ENCODE measurements around the gene ANKRD29.

Gene ANKRD29

DNA sequence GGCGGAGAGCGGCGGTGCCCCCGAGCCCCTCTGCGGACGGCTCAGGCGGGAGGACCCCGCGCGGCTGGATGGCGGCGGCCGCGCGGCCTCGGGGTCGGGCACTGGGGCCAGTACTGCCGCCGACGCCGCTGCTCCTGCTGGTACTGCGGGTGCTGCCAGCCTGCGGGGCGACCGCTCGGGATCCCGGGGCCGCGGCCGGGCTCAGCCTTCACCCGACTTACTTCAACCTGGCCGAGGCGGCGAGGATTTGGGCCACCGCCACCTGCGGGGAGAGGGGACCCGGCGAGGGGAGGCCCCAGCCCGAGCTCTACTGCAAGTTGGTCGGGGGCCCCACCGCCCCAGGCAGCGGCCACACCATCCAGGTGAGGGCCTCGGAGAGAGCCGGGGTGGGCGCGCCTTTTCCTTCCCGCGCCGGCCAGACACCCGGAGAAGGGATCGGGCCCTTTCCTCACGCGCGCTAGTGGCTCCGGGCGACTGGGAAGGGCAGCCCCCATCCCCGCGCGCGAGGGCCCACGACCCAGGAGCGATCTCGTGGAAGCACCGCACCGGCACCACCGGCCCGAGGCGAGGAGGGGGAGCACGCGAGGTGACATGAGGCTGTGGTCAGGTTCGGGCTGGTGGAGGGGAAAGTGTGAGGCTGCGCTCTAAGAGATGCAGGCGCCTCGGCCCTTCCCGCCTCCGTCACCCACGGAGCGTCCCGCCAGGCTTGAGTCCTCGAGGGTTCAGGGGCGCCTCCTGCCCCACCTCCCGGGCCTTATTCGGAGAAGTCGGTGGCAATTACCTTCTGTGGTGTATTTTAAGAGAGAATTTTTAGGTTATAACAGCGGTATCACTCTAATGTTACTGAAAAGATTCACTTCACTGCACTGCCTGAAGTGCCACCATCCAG is 27.1 kb upstream of the ANKRD29 start:
- no peak for TF ChIP-seq EZH2phosphoT487 (IDR thresholded peaks at IDR 0.05; ENCODE audit: borderline replicate concordance)
- TF ChIP-seq, protein P1, sequence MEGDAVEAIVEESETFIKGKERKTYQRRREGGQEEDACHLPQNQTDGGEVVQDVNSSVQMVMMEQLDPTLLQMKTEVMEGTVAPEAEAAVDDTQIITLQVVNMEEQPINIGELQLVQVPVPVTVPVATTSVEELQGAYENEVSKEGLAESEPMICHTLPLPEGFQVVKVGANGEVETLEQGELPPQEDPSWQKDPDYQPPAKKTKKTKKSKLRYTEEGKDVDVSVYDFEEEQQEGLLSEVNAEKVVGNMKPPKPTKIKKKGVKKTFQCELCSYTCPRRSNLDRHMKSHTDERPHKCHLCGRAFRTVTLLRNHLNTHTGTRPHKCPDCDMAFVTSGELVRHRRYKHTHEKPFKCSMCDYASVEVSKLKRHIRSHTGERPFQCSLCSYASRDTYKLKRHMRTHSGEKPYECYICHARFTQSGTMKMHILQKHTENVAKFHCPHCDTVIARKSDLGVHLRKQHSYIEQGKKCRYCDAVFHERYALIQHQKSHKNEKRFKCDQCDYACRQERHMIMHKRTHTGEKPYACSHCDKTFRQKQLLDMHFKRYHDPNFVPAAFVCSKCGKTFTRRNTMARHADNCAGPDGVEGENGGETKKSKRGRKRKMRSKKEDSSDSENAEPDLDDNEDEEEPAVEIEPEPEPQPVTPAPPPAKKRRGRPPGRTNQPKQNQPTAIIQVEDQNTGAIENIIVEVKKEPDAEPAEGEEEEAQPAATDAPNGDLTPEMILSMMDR (conservative IDR thresholded peaks at IDR 0.05; ENCODE audit: low read length), result no peak
- no peaks in the 10 kb centered on the region for H3K27me3 ChIP-seq (ENCODE audit: insufficient read depth, low read length, poor library complexity, severe bottlenecking)
- H3K9me3 ChIP-seq (ENCODE audit: insufficient read depth, low read depth, low read length), result no peaks in the 10 kb centered on the region
- H3K4me1 ChIP-seq (ENCODE audit: insufficient read depth, low read length, poor library complexity, severe bottlenecking), result peaks cover 6% of the 10 kb centered on the region
- no peaks in the 10 kb centered on the region for H3K79me2 ChIP-seq (ENCODE audit: insufficient read depth, low read length)
- H3K9ac ChIP-seq (ENCODE audit: low read depth, low read length, poor library complexity, severe bottlenecking), result no peak overlapping the region
- no peaks in the 10 kb centered on the region for H3K36me3 ChIP-seq (ENCODE audit: insufficient read depth, low read length)
- no peaks in the 10 kb centered on the region for H3F3A ChIP-seq (ENCODE audit: low read depth)
- H4K20me1 ChIP-seq (ENCODE audit: insufficient read depth, low read length, poor library complexity, severe bottlenecking), result no peaks in the 10 kb centered on the region
- no peaks in the 10 kb centered on the region for H3K9me2 ChIP-seq (replicated peaks; ENCODE audit: low read depth, low read length)
- H3K4me2 ChIP-seq (ENCODE audit: low read depth, low read length, poor library complexity, severe bottlenecking), result no peak overlapping the region
- H3K4me3 ChIP-seq (ENCODE audit: low read length, poor library complexity, severe bottlenecking), result no peak overlapping the region
- H2AFZ ChIP-seq (ENCODE audit: low read length), result no peak overlapping the region

DNA sequence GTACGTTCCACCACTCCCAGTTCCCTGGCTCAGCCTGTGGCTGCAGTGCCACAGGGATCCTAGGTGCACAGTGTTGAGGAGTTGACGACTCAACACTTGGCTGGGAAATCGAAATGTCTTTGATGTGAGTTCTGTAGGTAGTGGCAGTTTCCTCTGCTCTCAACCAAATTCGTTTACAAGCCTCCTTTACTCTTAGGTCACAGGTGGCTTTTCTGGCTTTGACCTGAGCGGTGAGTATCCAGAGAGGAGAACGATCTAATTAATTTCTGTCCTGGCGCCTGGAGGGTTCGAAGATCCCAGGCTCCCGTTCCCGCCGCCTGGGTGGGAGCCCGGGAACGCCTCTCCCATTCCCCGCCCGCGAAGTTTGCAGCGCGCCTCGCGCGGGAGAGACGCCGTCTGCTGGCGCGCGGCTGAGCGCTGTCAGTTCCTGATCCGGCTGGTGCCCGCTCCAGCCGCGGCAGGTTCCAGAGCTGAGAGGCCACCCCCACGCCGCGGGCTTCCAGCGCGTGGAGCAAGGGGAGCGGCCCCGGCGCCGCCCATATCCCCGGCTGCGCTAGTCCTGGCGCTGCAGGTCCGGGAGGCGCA is 26.4 kb upstream of the ANKRD29 start, which contains the start of gene LAMA3:
Gene LAMA3, plus strand, starts transcription at position 423 of the 585 bp plus-strand sequence. CDS start 231 bp downstream, outside the sequence.
- TF ChIP-seq, protein P1 (conservative IDR thresholded peaks at IDR 0.05; ENCODE audit: low read length), result no peak
- no peak for TF ChIP-seq EZH2phosphoT487 (IDR thresholded peaks at IDR 0.05; ENCODE audit: borderline replicate concordance)
- Histone ChIP-seq H3K9me2 (replicated peaks; ENCODE audit: low read depth, low read length) (no peaks in the 10 kb centered on the region), H2AFZ (ENCODE audit: low read length) (no peak within 1 kb of the TSS), H3K4me2 (ENCODE audit: low read depth, low read length, poor library complexity, severe bottlenecking) (no peak within 1 kb of the TSS), H3K4me1 (ENCODE audit: insufficient read depth, low read length, poor library complexity, severe bottlenecking) (no peaks in the 10 kb centered on the region), H3K4me3 (ENCODE audit: low read length, poor library complexity, severe bottlenecking) (no peak within 1 kb of the TSS), H3K27me3 (ENCODE audit: insufficient read depth, low read length, poor library complexity, severe bottlenecking) (no peaks in the 10 kb centered on the region), H3K36me3 (ENCODE audit: insufficient read depth, low read length) (no peaks in the 10 kb centered on the region), H3K79me2 (ENCODE audit: insufficient read depth, low read length) (no peaks in the 10 kb centered on the region), H4K20me1 (ENCODE audit: insufficient read depth, low read length, poor library complexity, severe bottlenecking) (no peaks in the 10 kb centered on the region), H3K9me3 (ENCODE audit: insufficient read depth, low read depth, low read length) (no peaks in the 10 kb centered on the region), H3K9ac (ENCODE audit: low read depth, low read length, poor library complexity, severe bottlenecking) (no peak within 1 kb of the TSS), H3F3A (ENCODE audit: low read depth) (no peaks in the 10 kb centered on the region)

DNA sequence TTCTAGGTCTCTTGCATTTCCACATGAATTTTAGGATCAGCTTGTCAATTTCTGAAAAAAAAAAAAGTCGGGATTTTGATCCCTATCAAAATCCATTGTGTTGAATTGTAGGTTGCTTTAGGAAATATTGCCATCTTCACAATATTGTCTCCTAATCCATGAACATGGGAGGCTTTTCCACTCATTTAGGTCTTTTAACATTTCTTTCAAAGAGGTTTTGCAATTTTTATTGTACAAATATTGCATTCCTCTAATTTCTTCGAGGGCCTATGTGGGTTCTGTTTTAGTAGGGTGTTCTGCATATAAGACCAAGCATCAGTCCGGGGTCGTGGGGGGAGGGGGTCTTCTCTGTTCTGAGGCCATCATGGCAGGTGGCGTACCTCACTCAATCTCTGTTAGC is 25.8 kb upstream of the ANKRD29 start:
- Histone ChIP-seq H2AFZ (ENCODE audit: low read length) (no peak overlapping the region), H3K9ac (ENCODE audit: low read depth, low read length, poor library complexity, severe bottlenecking) (no peak overlapping the region), H3K79me2 (ENCODE audit: insufficient read depth, low read length) (no peaks in the 10 kb centered on the region), H3F3A (ENCODE audit: low read depth) (no peaks in the 10 kb centered on the region), H3K36me3 (ENCODE audit: insufficient read depth, low read length) (no peaks in the 10 kb centered on the region), H3K27me3 (ENCODE audit: insufficient read depth, low read length, poor library complexity, severe bottlenecking) (no peaks in the 10 kb centered on the region), H3K9me2 (replicated peaks; ENCODE audit: low read depth, low read length) (no peaks in the 10 kb centered on the region), H4K20me1 (ENCODE audit: insufficient read depth, low read length, poor library complexity, severe bottlenecking) (no peaks in the 10 kb centered on the region), H3K4me2 (ENCODE audit: low read depth, low read length, poor library complexity, severe bottlenecking) (no peak overlapping the region), H3K4me1 (ENCODE audit: insufficient read depth, low read length, poor library complexity, severe bottlenecking) (no peaks in the 10 kb centered on the region), H3K4me3 (ENCODE audit: low read length, poor library complexity, severe bottlenecking) (no peak overlapping the region), H3K9me3 (ENCODE audit: insufficient read depth, low read depth, low read length) (no peaks in the 10 kb centered on the region)
- TF ChIP-seq, protein P1 (conservative IDR thresholded peaks at IDR 0.05; ENCODE audit: low read length), result no peak
- no peak for TF ChIP-seq EZH2phosphoT487 (IDR thresholded peaks at IDR 0.05; ENCODE audit: borderline replicate concordance)

Measured in Loucy (cell line).